Osteoblast (primary cell): Measurements from ENCODE around the gene NKD2. TPM values are rescaled to one million over a fixed set of nuclear protein-coding genes. Genes with fewer than 3 reads are reported as not detected.

ENCODE experiments used
- DNase-seq: peaks from one replicate; pipeline ENCODE4 v3.0.0; 2011; ENCODE audit warnings: low spot score, mixed read lengths; ENCODE audit not compliant: insufficient read length; ENCODE audit errors: missing footprints
- H2AFZ ChIP-seq: 2 replicates; pipeline ENCODE4 v1.6.0; 2011; ENCODE audit warnings: mild to moderate bottlenecking, low read length
- H3K27ac ChIP-seq: 2 replicates; pipeline ENCODE4 v1.5.1; 2011; ENCODE audit warnings: mild to moderate bottlenecking, low read depth, low read length, moderate library complexity
- H3K27me3 ChIP-seq: 2 replicates; pipeline ENCODE4 v1.6.0; 2012; ENCODE audit warnings: mild to moderate bottlenecking, control low read depth, inconsistent platforms, low read length, moderate library complexity; ENCODE audit not compliant: insufficient read depth
- H3K36me3 ChIP-seq: 2 replicates; pipeline ENCODE4 v1.5.1; 2011; ENCODE audit warnings: mild to moderate bottlenecking, low read length, control low read depth, moderate library complexity; ENCODE audit not compliant: insufficient read depth
- H3K4me1 ChIP-seq: 2 replicates; pipeline ENCODE4 v1.5.1; 2011; ENCODE audit warnings: mild to moderate bottlenecking, low read length, control low read depth, moderate library complexity; ENCODE audit not compliant: insufficient read depth
- H3K4me2 ChIP-seq: 2 replicates; pipeline ENCODE4 v1.6.0; 2011; ENCODE audit warnings: mild to moderate bottlenecking, low read length; ENCODE audit not compliant: insufficient read depth
- H3K4me3 ChIP-seq: fragments of 200-600 bp; sonication (generic); 3 replicates; pipeline ENCODE4 v1.5.1; 2012; ENCODE audit warnings: mild to moderate bottlenecking, low read length, inconsistent platforms; ENCODE audit not compliant: insufficient read depth
- H3K79me2 ChIP-seq: 2 replicates; pipeline ENCODE4 v1.6.0; 2012; ENCODE audit warnings: mild to moderate bottlenecking, low read length, control low read depth, inconsistent platforms; ENCODE audit not compliant: insufficient read depth
- H3K9me3 ChIP-seq: 2 replicates; pipeline ENCODE4 v1.5.1; 2011; ENCODE audit warnings: low read depth, low read length, control low read depth
- H4K20me1 ChIP-seq: 2 replicates; pipeline ENCODE4 v1.6.0; 2012; ENCODE audit warnings: mild to moderate bottlenecking, low read length, control low read depth; ENCODE audit not compliant: insufficient read depth
- total RNA-seq: library from RNA; depleted of rRNA; stranded (reverse); fragments of >200 nt; gene quantifications from 2 replicates; pipeline ENCODE4 v1.2.3, GENCODE V29; 2012
- TF ChIP-seq, protein P1 (sequence below): IDR thresholded peaks from 2 replicates; pipeline ENCODE4 v1.5.1; 2011; ENCODE audit warnings: mild to moderate bottlenecking, low read depth, low read length, moderate library complexity; ENCODE audit errors: extremely low read depth

Gene NKD2
- total RNA-seq, 1 donor: under 0.01 TPM

DNA sequence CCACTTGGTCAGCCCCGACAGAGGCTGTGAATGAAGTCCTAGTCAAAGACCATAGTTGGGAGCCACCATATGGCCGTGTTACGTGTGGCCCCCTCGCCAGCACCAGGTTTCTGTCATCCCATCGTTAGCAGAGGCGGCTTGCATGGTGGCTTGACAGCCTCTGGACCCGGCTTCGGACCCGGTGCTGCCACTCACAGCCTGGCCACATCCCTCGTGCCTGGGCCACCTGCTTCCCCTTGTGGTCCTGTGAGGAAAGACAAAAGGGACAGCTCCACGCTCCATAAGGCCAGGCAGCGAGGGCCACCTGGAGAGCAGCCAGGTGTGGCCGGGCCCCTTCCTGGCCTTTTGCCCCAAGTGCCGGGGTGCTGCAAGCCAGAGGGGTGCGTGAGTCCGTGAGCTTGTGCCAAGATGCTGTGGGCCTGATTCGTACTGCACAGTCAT lies 6.2 kb downstream of the NKD2 start:
- no peaks in the 10 kb centered on the region for H3K36me3 ChIP-seq
- H3K27ac ChIP-seq: no peak overlapping the region
- peaks cover 16% of the 10 kb centered on the region for H3K27me3 ChIP-seq
- H3K4me3 ChIP-seq: no peak overlapping the region
- DNase-seq: no peak
- H3K4me2 ChIP-seq: no peak overlapping the region
- TF ChIP-seq, protein P1, sequence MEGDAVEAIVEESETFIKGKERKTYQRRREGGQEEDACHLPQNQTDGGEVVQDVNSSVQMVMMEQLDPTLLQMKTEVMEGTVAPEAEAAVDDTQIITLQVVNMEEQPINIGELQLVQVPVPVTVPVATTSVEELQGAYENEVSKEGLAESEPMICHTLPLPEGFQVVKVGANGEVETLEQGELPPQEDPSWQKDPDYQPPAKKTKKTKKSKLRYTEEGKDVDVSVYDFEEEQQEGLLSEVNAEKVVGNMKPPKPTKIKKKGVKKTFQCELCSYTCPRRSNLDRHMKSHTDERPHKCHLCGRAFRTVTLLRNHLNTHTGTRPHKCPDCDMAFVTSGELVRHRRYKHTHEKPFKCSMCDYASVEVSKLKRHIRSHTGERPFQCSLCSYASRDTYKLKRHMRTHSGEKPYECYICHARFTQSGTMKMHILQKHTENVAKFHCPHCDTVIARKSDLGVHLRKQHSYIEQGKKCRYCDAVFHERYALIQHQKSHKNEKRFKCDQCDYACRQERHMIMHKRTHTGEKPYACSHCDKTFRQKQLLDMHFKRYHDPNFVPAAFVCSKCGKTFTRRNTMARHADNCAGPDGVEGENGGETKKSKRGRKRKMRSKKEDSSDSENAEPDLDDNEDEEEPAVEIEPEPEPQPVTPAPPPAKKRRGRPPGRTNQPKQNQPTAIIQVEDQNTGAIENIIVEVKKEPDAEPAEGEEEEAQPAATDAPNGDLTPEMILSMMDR: no peak
- H2AFZ ChIP-seq: no peak overlapping the region
- H3K79me2 ChIP-seq: no peaks in the 10 kb centered on the region
- no peaks in the 10 kb centered on the region for H4K20me1 ChIP-seq
- H3K9me3 ChIP-seq: no peaks in the 10 kb centered on the region
- no peaks in the 10 kb centered on the region for H3K4me1 ChIP-seq

DNA sequence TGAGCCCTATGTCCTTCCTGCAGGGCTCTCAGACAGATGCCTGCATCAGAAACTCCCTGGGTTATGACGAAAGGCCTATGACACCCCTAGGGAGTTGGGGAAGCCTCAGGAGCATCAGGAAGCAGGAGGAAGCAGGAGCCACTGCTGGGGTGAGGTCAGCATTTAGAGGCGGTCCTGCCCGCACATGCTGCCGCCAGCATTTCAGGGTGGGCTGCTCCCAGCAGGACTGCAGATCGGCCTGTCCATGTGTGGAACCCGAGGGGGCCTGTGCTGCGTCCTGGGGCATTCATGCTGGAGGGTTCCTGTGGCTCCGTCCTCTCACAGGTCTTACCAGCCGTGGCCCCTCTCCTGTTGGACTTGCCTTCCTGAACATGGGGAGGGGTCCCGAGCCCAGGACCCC lies 6.9 kb downstream of the NKD2 start:
- no peak overlapping the region for H3K4me2 ChIP-seq
- H4K20me1 ChIP-seq: no peaks in the 10 kb centered on the region
- H3K4me1 ChIP-seq: no peaks in the 10 kb centered on the region
- DNase-seq: no peak
- no peaks in the 10 kb centered on the region for H3K36me3 ChIP-seq
- H3K4me3 ChIP-seq: no peak overlapping the region
- no peaks in the 10 kb centered on the region for H3K79me2 ChIP-seq
- no peaks in the 10 kb centered on the region for H3K9me3 ChIP-seq
- H3K27ac ChIP-seq: no peak overlapping the region
- peaks cover 9% of the 10 kb centered on the region for H3K27me3 ChIP-seq
- TF ChIP-seq, protein P1: no peak
- no peak overlapping the region for H2AFZ ChIP-seq

DNA sequence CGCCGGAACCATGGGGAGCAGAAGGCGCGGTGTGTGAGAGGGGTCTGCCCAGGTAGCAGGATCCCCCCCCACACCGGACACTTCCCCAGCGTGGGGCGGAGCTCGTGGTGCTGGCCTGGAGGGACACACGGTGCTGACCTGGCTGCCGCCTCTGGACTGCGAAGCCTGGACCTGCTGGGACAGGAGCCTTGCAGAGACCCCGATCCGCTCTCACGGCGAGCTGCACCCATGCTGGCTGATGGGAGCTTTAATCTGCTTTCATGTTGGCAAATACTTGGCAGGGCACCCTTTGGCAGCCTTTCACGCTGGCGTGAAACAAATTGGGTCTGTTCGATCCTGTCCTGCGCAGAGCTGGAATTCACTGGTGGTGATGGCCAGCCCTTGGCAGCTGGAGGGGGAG lies 7.4 kb downstream of the NKD2 start:
- no peak for DNase-seq
- Histone ChIP-seq H3K4me3 (no peak overlapping the region), H2AFZ (no peak overlapping the region), H3K9me3 (no peaks in the 10 kb centered on the region), H3K27me3 (peaks cover 4% of the 10 kb centered on the region), H3K27ac (no peak overlapping the region), H3K4me2 (no peak overlapping the region), H4K20me1 (no peaks in the 10 kb centered on the region), H3K36me3 (no peaks in the 10 kb centered on the region), H3K4me1 (no peaks in the 10 kb centered on the region), H3K79me2 (no peaks in the 10 kb centered on the region)
- TF ChIP-seq, protein P1: no peak

DNA sequence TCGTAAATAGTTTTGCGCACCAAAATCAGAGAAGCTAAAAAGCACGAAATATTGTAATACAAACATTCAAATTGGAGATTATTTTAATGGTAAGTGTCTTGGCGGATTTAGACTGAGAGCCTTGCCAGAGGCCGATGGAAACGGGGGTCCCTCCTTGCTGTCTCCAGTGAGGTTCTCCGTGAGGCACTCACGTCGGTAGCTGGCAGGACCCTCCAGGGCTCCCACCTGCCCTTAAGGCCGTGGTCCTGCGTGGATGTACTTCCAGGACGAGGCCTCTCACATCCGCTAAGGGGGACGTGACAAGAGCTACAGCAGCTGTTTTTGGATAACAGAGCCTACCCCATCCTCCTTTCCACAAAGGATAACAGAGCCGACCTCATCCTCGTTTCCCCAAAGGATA lies 7.9 kb downstream of the NKD2 start:
- Histone ChIP-seq H3K27ac (no peak overlapping the region), H3K79me2 (no peaks in the 10 kb centered on the region), H3K36me3 (no peaks in the 10 kb centered on the region), H3K9me3 (no peaks in the 10 kb centered on the region), H3K27me3 (peaks cover 3% of the 10 kb centered on the region), H3K4me2 (no peak overlapping the region), H2AFZ (no peak overlapping the region), H3K4me1 (no peaks in the 10 kb centered on the region), H4K20me1 (no peaks in the 10 kb centered on the region), H3K4me3 (no peak overlapping the region)
- DNase-seq: no peak
- TF ChIP-seq, protein P1: no peak
